ENCODE measurements around the gene AP4S1.
A peak's percentile ranks its signal among the peaks of the same experiment; 100 is the strongest.
"Not testable (repeated sequence)": the region's sequence is repeated elsewhere in the genome, so short reads cannot be mapped to it uniquely, and the experiment has no call there.

Gene AP4S1

DNA sequence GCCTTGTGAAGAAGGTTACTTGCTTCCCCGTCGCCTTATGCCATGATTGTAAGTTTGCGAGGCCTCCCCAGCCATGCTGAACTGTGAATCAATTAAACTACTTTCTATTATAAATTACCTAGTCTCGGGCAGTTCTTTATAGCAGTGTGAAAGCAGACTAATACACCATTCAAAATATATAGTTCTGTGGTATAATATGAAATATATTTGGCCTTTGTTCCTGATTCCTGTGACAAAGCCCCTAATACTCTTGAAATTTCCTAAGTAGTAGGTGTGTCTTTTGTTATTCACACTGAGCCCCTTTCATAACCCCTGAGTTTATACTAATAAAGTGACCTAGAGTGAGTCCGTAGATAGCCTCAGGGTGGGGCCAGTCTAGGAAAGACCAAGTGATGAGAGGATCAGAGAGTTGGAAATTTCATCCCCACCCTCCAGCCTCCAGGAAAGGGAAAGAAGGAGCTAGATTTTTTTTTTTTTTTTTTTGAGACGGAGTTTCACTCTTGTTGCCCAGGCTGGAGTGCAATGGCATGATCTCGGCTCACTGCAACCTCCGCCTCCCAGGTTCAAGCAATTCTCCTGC, 20.1 kb downstream of the AP4S1 start:
- no peaks in the 10 kb centered on the region for H3K9me3 ChIP-seq (ENCODE audit: control insufficient read depth, low read length)
- H3K4me3 ChIP-seq (ENCODE audit: low read length), result no peak overlapping the region
- H3K27me3 ChIP-seq (replicated peaks; ENCODE audit: control insufficient read depth, insufficient read depth, low read length), result no peaks in the 10 kb centered on the region
- H3K36me3 ChIP-seq (ENCODE audit: control insufficient read depth, insufficient read depth, low read length, severe bottlenecking), result no peaks in the 10 kb centered on the region
- DNase-seq (ENCODE audit: low read depth), result no peak
- H3K4me1 ChIP-seq (ENCODE audit: control insufficient read depth, insufficient read depth, low read length), result peaks cover 9% of the 10 kb centered on the region
- H3K9ac ChIP-seq (ENCODE audit: low read length), result no peak overlapping the region

DNA sequence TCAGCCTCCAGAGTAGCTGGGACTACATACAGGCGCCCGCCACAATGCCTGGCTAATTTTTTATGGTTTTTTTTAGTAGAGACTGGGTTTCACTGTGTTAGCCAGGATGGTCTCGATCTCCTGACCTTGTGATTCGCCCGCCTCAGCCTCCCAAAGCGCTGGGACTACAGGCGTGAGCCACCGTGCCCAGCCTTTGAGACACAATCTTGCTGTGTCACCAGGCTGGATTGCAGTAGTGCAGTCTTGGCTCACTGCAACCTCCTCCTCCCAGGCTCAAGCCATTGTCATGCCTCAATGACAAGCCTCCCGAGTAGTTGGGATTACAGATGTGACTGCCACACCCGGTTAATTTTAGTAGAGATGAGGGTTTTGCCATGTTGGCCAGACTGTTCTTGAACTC, 22.1 kb downstream of the AP4S1 start:
- peaks cover 9% of the 10 kb centered on the region for H3K4me1 ChIP-seq (ENCODE audit: control insufficient read depth, insufficient read depth, low read length)
- DNase-seq (ENCODE audit: low read depth), result no peak
- H3K9me3 ChIP-seq (ENCODE audit: control insufficient read depth, low read length), result no peaks in the 10 kb centered on the region
- no peaks in the 10 kb centered on the region for H3K27me3 ChIP-seq (replicated peaks; ENCODE audit: control insufficient read depth, insufficient read depth, low read length)
- no peak overlapping the region for H3K9ac ChIP-seq (ENCODE audit: low read length)
- H3K36me3 ChIP-seq (ENCODE audit: control insufficient read depth, insufficient read depth, low read length, severe bottlenecking), result no peaks in the 10 kb centered on the region
- no peak overlapping the region for H3K4me3 ChIP-seq (ENCODE audit: low read length)

DNA sequence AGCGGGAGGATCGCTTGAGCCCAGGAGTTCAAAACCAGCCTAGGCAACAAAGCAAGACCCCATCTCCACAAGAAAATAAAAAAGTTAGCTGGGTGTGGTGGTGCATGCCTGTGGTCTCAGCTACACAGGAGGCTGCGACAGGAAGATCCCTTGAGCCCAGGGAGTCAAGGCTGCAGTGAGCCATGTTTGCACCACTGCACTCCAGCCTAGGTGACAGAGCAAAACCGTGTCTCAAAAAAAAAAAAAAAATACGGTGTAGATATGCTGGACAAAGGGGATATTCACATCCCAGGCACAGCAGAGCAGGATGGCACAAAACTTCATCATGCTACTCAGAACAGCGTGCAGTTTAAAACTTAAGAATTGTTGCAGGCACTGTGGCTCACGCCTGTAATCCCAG, 25.6 kb downstream of the AP4S1 start:
- DNase-seq (ENCODE audit: low read depth), result no peak
- Histone ChIP-seq H3K4me3 (ENCODE audit: low read length) (no peak overlapping the region), H3K9me3 (ENCODE audit: control insufficient read depth, low read length) (no peaks in the 10 kb centered on the region), H3K36me3 (ENCODE audit: control insufficient read depth, insufficient read depth, low read length, severe bottlenecking) (no peaks in the 10 kb centered on the region), H3K4me1 (ENCODE audit: control insufficient read depth, insufficient read depth, low read length) (peaks cover 33% of the 10 kb centered on the region), H3K27me3 (replicated peaks; ENCODE audit: control insufficient read depth, insufficient read depth, low read length) (no peaks in the 10 kb centered on the region), H3K9ac (ENCODE audit: low read length) (no peak overlapping the region)

DNA sequence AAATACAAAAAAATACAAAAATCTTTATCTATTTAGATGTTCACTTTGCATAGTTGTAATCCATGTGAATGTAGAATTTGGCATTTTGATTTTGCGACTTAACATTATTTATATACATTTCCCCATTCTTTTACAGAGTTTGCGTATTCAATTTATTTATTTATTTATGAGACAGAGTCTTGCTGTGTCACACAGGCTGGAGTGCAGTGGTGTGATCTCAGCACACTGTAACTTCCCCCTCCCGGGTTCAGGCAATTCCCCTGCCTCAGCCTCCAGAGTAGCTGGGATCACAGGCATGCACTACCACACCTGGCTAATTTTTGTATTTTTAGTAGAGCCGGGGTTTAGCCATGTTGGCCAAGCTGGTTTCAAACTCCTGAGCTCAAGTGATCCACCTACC, 26.1 kb downstream of the AP4S1 start:
- no peaks in the 10 kb centered on the region for H3K27me3 ChIP-seq (replicated peaks; ENCODE audit: control insufficient read depth, insufficient read depth, low read length)
- H3K9ac ChIP-seq (ENCODE audit: low read length), result no peak overlapping the region
- no peak for DNase-seq (ENCODE audit: low read depth)
- no peaks in the 10 kb centered on the region for H3K9me3 ChIP-seq (ENCODE audit: control insufficient read depth, low read length)
- peaks cover 33% of the 10 kb centered on the region for H3K4me1 ChIP-seq (ENCODE audit: control insufficient read depth, insufficient read depth, low read length)
- H3K4me3 ChIP-seq (ENCODE audit: low read length), result no peak overlapping the region
- H3K36me3 ChIP-seq (ENCODE audit: control insufficient read depth, insufficient read depth, low read length, severe bottlenecking), result no peaks in the 10 kb centered on the region

DNA sequence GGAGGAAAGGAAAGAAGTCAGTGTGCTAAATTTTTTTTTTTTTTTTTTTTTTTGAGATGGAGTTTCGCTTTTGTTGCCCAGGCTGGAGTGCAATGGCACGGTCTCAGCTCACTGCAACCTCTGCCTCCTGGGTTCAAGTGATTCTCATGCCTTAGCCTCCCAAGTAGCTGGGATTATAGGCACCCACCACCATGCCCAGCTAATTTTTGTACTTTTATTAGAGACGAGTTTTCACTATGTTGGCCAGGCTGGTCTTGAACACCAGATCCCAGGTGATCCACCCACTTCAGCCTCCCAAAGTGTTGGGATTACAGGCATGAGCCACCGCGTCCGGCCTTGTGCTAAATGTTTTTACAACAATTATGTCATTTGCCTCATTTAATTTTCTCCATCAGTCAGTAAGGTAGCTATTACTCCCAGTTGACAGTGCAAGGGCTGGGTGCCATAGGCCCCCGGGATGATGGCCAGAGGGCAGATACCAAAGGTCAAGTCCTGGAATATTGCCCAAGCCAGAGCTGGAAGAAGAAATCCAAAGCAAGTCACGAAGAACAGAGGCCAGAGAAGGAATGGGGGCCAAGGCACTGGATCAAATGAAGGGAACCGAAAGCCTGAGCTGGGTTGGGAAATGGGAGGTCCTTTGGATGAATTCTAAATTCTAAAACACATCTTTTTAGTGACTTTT, 27.6 kb downstream of the AP4S1 start:
- not testable (repeated sequence) for DNase-seq (ENCODE audit: low read depth); H3K36me3 ChIP-seq (ENCODE audit: control insufficient read depth, insufficient read depth, low read length, severe bottlenecking); H3K27me3 ChIP-seq (replicated peaks; ENCODE audit: control insufficient read depth, insufficient read depth, low read length); H3K4me3 ChIP-seq (ENCODE audit: low read length); H3K9ac ChIP-seq (ENCODE audit: low read length); H3K9me3 ChIP-seq (ENCODE audit: control insufficient read depth, low read length)
- peaks cover 33% of the 10 kb centered on the region for H3K4me1 ChIP-seq (ENCODE audit: control insufficient read depth, insufficient read depth, low read length)

DNA sequence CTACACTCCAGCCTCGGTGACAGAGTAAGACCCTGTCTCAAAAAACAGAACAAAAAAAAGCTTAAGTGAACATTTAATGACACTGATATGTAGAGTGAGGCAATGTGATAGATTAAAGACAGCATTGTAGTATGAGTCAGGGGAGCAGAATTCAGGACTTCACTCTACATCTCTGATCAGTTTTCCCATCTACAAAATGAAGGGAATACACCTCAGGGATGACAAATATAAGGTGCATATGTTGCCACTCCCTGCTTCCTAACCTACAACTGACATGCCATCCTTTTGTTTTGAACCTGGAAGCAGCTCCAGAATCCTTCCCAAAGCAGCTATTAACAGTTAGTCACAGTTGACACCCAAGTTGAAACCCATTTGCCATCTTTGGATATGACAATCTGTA, 31.6 kb downstream of the AP4S1 start:
- DNase-seq (ENCODE audit: low read depth), result no peak
- Histone ChIP-seq H3K27me3 (replicated peaks; ENCODE audit: control insufficient read depth, insufficient read depth, low read length) (no peaks in the 10 kb centered on the region), H3K36me3 (ENCODE audit: control insufficient read depth, insufficient read depth, low read length, severe bottlenecking) (no peaks in the 10 kb centered on the region), H3K9ac (ENCODE audit: low read length) (no peak overlapping the region), H3K4me3 (ENCODE audit: low read length) (no peak overlapping the region), H3K9me3 (ENCODE audit: control insufficient read depth, low read length) (no peaks in the 10 kb centered on the region), H3K4me1 (ENCODE audit: control insufficient read depth, insufficient read depth, low read length) (peaks cover 42% of the 10 kb centered on the region)

DNA sequence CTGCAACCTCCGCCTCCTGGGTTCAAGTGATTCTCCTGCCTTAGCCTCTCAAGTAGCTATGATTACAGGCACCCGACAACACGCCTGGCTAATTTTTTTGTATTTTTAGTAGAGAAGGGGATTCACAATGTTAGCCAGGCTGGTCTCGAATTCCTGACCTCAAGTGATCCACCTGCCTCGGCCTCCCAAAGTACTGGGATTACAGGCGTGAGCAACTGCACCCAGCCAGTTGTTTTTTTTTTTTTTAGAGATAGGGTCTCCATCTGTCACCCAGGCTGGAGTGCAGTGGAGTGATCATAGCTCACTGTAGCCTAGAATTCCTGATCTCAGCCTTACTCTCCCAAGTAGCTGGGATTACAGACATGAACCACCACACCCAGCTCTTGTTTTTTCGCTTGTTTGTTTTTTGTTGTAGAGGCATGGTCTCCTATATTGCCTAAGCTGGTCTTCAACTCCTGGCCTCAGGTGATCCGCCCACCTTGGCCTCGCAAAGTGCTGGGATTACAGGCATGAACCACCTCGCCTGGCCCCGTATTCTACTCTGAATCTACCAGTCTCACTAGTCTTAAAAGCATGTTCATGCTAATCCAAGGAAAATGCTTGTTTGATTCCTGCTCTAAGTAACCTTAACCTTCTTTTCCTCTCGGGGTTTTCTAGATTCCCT, 32.4 kb downstream of the AP4S1 start:
- Histone ChIP-seq H3K9me3 (ENCODE audit: control insufficient read depth, low read length) (no peaks in the 10 kb centered on the region), H3K4me3 (ENCODE audit: low read length) (no peak overlapping the region), H3K27me3 (replicated peaks; ENCODE audit: control insufficient read depth, insufficient read depth, low read length) (no peaks in the 10 kb centered on the region), H3K9ac (ENCODE audit: low read length) (no peak overlapping the region), H3K4me1 (ENCODE audit: control insufficient read depth, insufficient read depth, low read length) (peaks cover 42% of the 10 kb centered on the region), H3K36me3 (ENCODE audit: control insufficient read depth, insufficient read depth, low read length, severe bottlenecking) (no peaks in the 10 kb centered on the region)
- DNase-seq (ENCODE audit: low read depth), result no peak

DNA sequence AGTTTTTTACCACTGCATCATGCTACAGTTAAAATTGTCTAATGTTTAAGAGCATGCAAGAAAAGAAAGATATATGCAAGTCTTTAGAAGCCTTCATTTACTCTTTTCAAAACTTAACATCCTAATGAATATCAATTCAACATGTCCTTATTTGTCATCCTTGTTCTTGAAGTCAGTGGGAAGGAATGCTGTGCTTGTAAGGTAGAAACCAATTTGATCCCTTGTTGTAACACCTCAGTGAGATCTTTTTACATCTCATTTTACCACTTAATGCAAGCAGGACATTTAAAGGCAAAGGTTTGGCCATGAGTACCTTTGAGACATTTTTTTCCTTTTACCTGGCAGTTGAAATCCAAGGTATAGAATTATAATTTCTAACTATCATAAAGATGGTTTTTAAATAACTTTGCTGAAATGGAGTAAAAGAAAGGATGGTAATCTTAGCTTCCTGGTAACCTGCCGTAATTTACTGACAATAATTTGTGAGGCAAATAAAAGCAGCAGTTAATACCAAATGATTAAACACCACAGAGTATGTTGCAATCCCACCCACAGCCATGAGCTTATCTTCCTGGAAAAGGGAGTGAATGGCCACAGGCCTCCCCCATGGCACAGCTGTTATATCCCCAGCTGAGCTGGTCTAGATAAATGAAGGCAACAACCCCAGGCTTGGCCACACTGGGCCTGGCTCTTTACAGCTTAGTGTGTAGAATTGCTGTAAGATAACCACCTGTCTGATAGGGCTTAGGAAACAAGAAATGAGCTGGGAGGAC, 33.9 kb downstream of the AP4S1 start:
- Histone ChIP-seq H3K36me3 (ENCODE audit: control insufficient read depth, insufficient read depth, low read length, severe bottlenecking) (no peaks in the 10 kb centered on the region), H3K9me3 (ENCODE audit: control insufficient read depth, low read length) (no peaks in the 10 kb centered on the region), H3K9ac (ENCODE audit: low read length) (no peak overlapping the region), H3K4me1 (ENCODE audit: control insufficient read depth, insufficient read depth, low read length) (peaks cover 28% of the 10 kb centered on the region), H3K27me3 (replicated peaks; ENCODE audit: control insufficient read depth, insufficient read depth, low read length) (no peaks in the 10 kb centered on the region), H3K4me3 (ENCODE audit: low read length) (no peak overlapping the region)
- peak; percentile 79 for DNase-seq (ENCODE audit: low read depth)

DNA sequence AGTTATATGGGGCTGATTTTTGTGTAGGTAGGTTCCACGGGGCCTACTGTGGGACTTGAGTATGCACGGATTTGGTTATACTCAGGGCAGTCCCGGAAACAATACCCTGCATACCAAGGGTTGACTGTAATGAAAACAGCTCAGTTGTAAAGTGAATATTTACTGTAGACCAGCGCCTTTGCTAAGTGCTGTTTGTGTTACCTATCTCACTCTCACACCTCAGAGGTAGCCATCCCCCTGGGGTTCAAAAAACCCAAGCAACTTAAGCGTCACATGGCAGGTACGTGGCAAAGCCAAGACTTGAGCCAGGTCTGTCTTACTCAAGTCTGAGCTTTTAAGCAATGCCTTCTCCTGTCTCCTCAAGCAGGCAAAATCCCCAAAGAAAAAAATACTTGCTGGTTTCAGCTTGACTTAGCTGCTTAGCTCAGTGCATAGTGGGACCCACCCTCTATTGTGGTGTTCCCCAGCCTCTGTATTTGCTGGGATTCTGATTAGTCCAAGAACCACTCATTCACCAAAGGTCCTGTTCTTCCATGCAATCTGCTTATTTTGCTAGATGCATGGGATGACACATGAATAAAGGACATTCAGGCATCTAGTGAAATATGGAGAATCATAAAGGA, 34.9 kb downstream of the AP4S1 start:
- DNase-seq (ENCODE audit: low read depth), result no peak
- H3K27me3 ChIP-seq (replicated peaks; ENCODE audit: control insufficient read depth, insufficient read depth, low read length), result no peaks in the 10 kb centered on the region
- no peak overlapping the region for H3K4me3 ChIP-seq (ENCODE audit: low read length)
- no peaks in the 10 kb centered on the region for H3K9me3 ChIP-seq (ENCODE audit: control insufficient read depth, low read length)
- H3K4me1 ChIP-seq (ENCODE audit: control insufficient read depth, insufficient read depth, low read length), result peaks cover 20% of the 10 kb centered on the region
- no peaks in the 10 kb centered on the region for H3K36me3 ChIP-seq (ENCODE audit: control insufficient read depth, insufficient read depth, low read length, severe bottlenecking)
- no peak overlapping the region for H3K9ac ChIP-seq (ENCODE audit: low read length)

DNA sequence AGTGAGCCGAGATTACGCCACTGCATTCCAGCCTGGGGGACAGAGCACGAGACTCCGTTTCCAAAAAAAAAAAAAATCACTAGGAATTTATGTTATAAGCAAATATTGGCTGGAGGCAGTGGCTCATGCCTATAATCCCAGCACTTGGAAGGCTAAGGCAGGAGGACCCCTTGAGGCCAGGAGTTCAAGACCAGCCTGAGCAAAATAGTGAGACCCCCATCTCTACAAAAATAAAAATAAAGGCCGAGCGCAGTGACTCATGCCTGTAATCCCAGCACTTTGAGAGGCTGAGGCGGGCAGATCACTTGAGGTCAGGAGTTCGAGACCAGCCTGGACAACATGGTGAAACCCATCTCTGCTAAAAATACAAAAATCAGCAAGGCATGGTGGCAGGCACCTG, 37.5 kb downstream of the AP4S1 start:
- H3K36me3 ChIP-seq (ENCODE audit: control insufficient read depth, insufficient read depth, low read length, severe bottlenecking); H3K9me3 ChIP-seq (ENCODE audit: control insufficient read depth, low read length); H3K9ac ChIP-seq (ENCODE audit: low read length); H3K27me3 ChIP-seq (replicated peaks; ENCODE audit: control insufficient read depth, insufficient read depth, low read length); H3K4me3 ChIP-seq (ENCODE audit: low read length); DNase-seq (ENCODE audit: low read depth): not testable (repeated sequence)
- H3K4me1 ChIP-seq (ENCODE audit: control insufficient read depth, insufficient read depth, low read length), result peaks cover 18% of the 10 kb centered on the region

DNA sequence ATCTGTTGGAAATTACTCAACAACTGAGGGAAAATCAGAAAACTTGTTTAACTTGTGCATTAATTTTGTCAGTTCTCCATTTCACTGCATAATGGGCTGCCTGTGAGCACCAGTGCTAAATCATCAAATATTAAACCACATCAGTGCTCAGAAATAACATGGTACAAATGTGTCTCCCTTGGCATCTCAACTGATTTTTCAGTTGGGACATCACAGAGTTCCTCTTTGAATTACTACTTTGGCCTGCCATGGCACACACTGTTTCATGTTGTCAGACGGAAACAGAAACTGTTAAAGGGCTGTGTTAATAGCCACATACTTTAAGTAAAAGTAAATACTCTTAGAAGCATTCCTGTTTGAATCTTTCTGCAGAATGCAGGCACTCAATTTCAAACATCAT, 42.8 kb downstream of the AP4S1 start:
- peaks cover 12% of the 10 kb centered on the region for H3K4me1 ChIP-seq (ENCODE audit: control insufficient read depth, insufficient read depth, low read length)
- H3K27me3 ChIP-seq (replicated peaks; ENCODE audit: control insufficient read depth, insufficient read depth, low read length), result no peaks in the 10 kb centered on the region
- H3K4me3 ChIP-seq (ENCODE audit: low read length), result no peak overlapping the region
- H3K36me3 ChIP-seq (ENCODE audit: control insufficient read depth, insufficient read depth, low read length, severe bottlenecking), result no peaks in the 10 kb centered on the region
- H3K9ac ChIP-seq (ENCODE audit: low read length), result peak overlapping the region; percentile 51
- H3K9me3 ChIP-seq (ENCODE audit: control insufficient read depth, low read length), result no peaks in the 10 kb centered on the region
- DNase-seq (ENCODE audit: low read depth), result no peak
